CD14-positive monocyte (primary cell): Measurements from ENCODE around the gene FAAP20. TPM values are rescaled to one million over a fixed set of nuclear protein-coding genes. Genes with fewer than 3 reads are reported as not detected.

Experiments used
- DNase-seq, 3 donors: peaks; one replicate each; pipeline ENCODE4 v3.0.0-alpha.2; 2011 to 2022
- H2AFZ ChIP-seq: 2 replicates; pipeline ENCODE4 v1.6.0; 2012; ENCODE audit warnings: mild to moderate bottlenecking, low read depth, low read length, inconsistent platforms; ENCODE audit not compliant: insufficient read depth, poor library complexity, severe bottlenecking
- H3K27ac ChIP-seq, 2 donors: 1 replicate in 1 of 2; 2 replicates in 1 of 2; pipeline ENCODE4 v1.5.1; 2012 to 2013; ENCODE audit warnings: low read length in 2 of 2, control low read depth in 1 of 2, inconsistent platforms in 1 of 2, low read depth in 1 of 2, mild to moderate bottlenecking in 1 of 2
- H3K27me3 ChIP-seq, 2 donors: one replicate each; pipeline versions ENCODE4 v1.6.0 to v1.6.1; 2011 to 2013; ENCODE audit warnings: low read length in 2 of 2; ENCODE audit not compliant: control insufficient read depth in 2 of 2, insufficient read depth in 2 of 2
- H3K36me3 ChIP-seq, 2 donors: replicated peaks in 1 of 2; 1 replicate in 1 of 2; 2 replicates in 1 of 2; pipeline versions ENCODE4 v1.5.1 to v1.6.1; 2012 to 2013; ENCODE audit warnings: low read length in 2 of 2, control low read depth in 1 of 2, inconsistent platforms in 1 of 2, mild to moderate bottlenecking in 1 of 2; ENCODE audit not compliant: insufficient read depth in 2 of 2, control insufficient read depth in 1 of 2
- H3K4me1 ChIP-seq, 2 donors: 1 replicate in 1 of 2; 2 replicates in 1 of 2; pipeline versions ENCODE4 v1.5.1 to v1.6.1; 2012 to 2013; ENCODE audit warnings: low read length in 2 of 2, control low read depth in 1 of 2, inconsistent platforms in 1 of 2, mild to moderate bottlenecking in 1 of 2, moderate library complexity in 1 of 2; ENCODE audit not compliant: insufficient read depth in 2 of 2, control insufficient read depth in 1 of 2
- H3K4me2 ChIP-seq: replicated peaks from 2 replicates; pipeline ENCODE3; 2012; ENCODE audit warnings: low read length, moderate library complexity, mild to moderate bottlenecking; ENCODE audit not compliant: poor library complexity, severe bottlenecking; ENCODE audit errors: extremely low read depth
- H3K4me3 ChIP-seq, 3 experiments: fragments of 200-600 bp in 1 of 3; sonication (generic) in 1 of 3; replicated peaks in 1 of 3; 1 replicate in 2 of 3; 2 replicates in 1 of 3; pipeline ENCODE4 v1.5.1; 2011 to 2013; ENCODE audit warnings: low read length in 3 of 3, mild to moderate bottlenecking in 3 of 3, control low read depth in 2 of 3, low read depth in 2 of 3, inconsistent platforms in 1 of 3, moderate library complexity in 1 of 3
- H3K79me2 ChIP-seq: 2 replicates; pipeline ENCODE4 v1.6.0; 2012; ENCODE audit warnings: mild to moderate bottlenecking, control low read depth, inconsistent platforms, low read length, moderate library complexity; ENCODE audit not compliant: insufficient read depth
- H3K9ac ChIP-seq: 2 replicates; pipeline ENCODE4 v1.6.0; 2017; ENCODE audit warnings: low read length, mild to moderate bottlenecking; ENCODE audit not compliant: insufficient read depth, poor library complexity, severe bottlenecking
- H3K9me3 ChIP-seq, 2 donors: replicated peaks in 1 of 2; 1 replicate in 1 of 2; 2 replicates in 1 of 2; pipeline versions ENCODE4 v1.5.1 to v1.6.1; 2012 to 2013; ENCODE audit warnings: low read length in 2 of 2, control low read depth in 1 of 2; ENCODE audit not compliant: control insufficient read depth in 1 of 2, insufficient read depth in 1 of 2
- H4K20me1 ChIP-seq: 2 replicates; pipeline ENCODE4 v1.6.0; 2012; ENCODE audit warnings: mild to moderate bottlenecking, low read length, control low read depth, moderate library complexity; ENCODE audit not compliant: insufficient read depth
- H3K27ac Mint-ChIP-seq, 7 donors: one replicate each; pipeline ENCODE4 v1.8.0; 2020; ENCODE audit warnings: mild to moderate bottlenecking in 7 of 7, mixed read lengths in 7 of 7, moderate library complexity in 6 of 7, inconsistent platforms in 2 of 7
- H3K27me3 Mint-ChIP-seq, 3 donors: one replicate each; pipeline ENCODE4 v1.8.0; 2021 to 2022; ENCODE audit warnings: low read depth in 3 of 3, mild to moderate bottlenecking in 3 of 3, mixed read lengths in 3 of 3, moderate library complexity in 3 of 3, inconsistent platforms in 1 of 3
- H3K36me3 Mint-ChIP-seq, 2 donors: one replicate each; pipeline ENCODE4 v1.8.0; 2020; ENCODE audit warnings: mixed read lengths in 2 of 2, inconsistent platforms in 1 of 2, mild to moderate bottlenecking in 1 of 2
- H3K4me1 Mint-ChIP-seq: one replicate; pipeline ENCODE4 v1.8.0; 2020; ENCODE audit warnings: mild to moderate bottlenecking, mixed read lengths
- H3K4me3 Mint-ChIP-seq, 2 donors: one replicate each; pipeline ENCODE4 v1.8.0; 2020; ENCODE audit warnings: mild to moderate bottlenecking in 2 of 2, mixed read lengths in 2 of 2, moderate library complexity in 1 of 2
- H3K9me3 Mint-ChIP-seq, 7 donors: one replicate each; pipeline ENCODE4 v1.8.0; 2020 to 2022; ENCODE audit warnings: mixed read lengths in 7 of 7, mild to moderate bottlenecking in 6 of 7, moderate library complexity in 6 of 7, inconsistent platforms in 2 of 7
- CTCF ChIP-seq: fragments of 200-600 bp; IDR thresholded peaks from one replicate; pipeline ENCODE4 v1.8.0; 2022; ENCODE audit warnings: antibody characterized with exemption, mild to moderate bottlenecking
- WGBS: methylation state at CpG from one replicate; pipeline ENCODE4 v1.1.5; 2013; ENCODE audit warnings: missing lambda C conversion rate; ENCODE audit not compliant: insufficient coverage; 5-methylcytosine and 5-hydroxymethylcytosine counted together
- intact Hi-C, 2 donors: fragments of 100-400 bp; cut with micrococcal nuclease; formaldehyde crosslinking; loops; one replicate each; pipeline versions ENCODE4 v1.15.0 to v1.15.1; 2023
- polyA plus RNA-seq, 3 donors: library from polyadenylated mRNA; depleted of rRNA in 1 of 3; unstranded in 2 of 3; stranded (reverse) in 1 of 3; fragments of 300-500 nt in 2 of 3; fragments of >200 nt in 1 of 3; fragmentation: Illumina TruSeq in 2 of 3; gene quantifications; 1 replicate in 2 of 3; 2 replicates in 1 of 3; pipeline ENCODE4 v1.2.3, GENCODE V29; 2012 to 2021

The FAAP20 gene
- polyA plus RNA-seq, 3 donors, result 11.8 to 49.3 (median 35.1) TPM

GRCh38 chr1:2185880-2186855 lies 8.4 kb downstream of the FAAP20 start:
- Mint-ChIP-seq H3K9me3 (peaks cover 0 to 2% (median 0%) of the 10 kb centered on the region in 7 donors), H3K36me3 (peaks cover 2 to 15% of the 10 kb centered on the region in 2 donors), H3K4me3 (no peak overlapping the region), H3K27ac (no peak overlapping the region), H3K27me3 (no peaks in the 10 kb centered on the region), H3K4me1 (peaks cover 13% of the 10 kb centered on the region)
- H3K36me3 ChIP-seq, result no peaks in the 10 kb centered on the region
- WGBS, result 98% methylated on average over 27 of the region's 38 CpGs
- intact Hi-C loops, result no loop called here
- H3K9ac ChIP-seq, result no peak overlapping the region
- H3K27ac ChIP-seq, result no peak overlapping the region
- no peak for TF ChIP-seq CTCF
- peaks cover 20 to 24% of the 10 kb centered on the region in 2 donors for H3K4me1 ChIP-seq
- no peaks in the 10 kb centered on the region for H3K27me3 ChIP-seq
- H3K79me2 ChIP-seq, result peaks cover 12% of the 10 kb centered on the region
- no peaks in the 10 kb centered on the region for H4K20me1 ChIP-seq
- no peak overlapping the region for H3K4me3 ChIP-seq
- DNase-seq, result no peak
- no peak overlapping the region for H2AFZ ChIP-seq
- H3K9me3 ChIP-seq, result no peaks in the 10 kb centered on the region
- no peak overlapping the region for H3K4me2 ChIP-seq

GRCh38 chr1:2184934-2185333 lies 9.6 kb downstream of the FAAP20 start:
- Histone ChIP-seq H3K27ac (no peak overlapping the region), H3K36me3 (no peaks in the 10 kb centered on the region), H3K79me2 (no peaks in the 10 kb centered on the region), H2AFZ (no peak overlapping the region), H4K20me1 (no peaks in the 10 kb centered on the region), H3K9me3 (no peaks in the 10 kb centered on the region), H3K4me3 (no peak overlapping the region), H3K9ac (no peak overlapping the region), H3K4me2 (no peak overlapping the region), H3K27me3 (no peaks in the 10 kb centered on the region), H3K4me1 (peaks cover 10 to 12% of the 10 kb centered on the region in 2 donors)
- DNase-seq, result no peak
- 98% methylated on average over 33 of the region's 33 CpGs for WGBS
- Mint-ChIP-seq H3K9me3 (peaks cover 0 to 2% (median 0%) of the 10 kb centered on the region in 7 donors), H3K27ac (no peak overlapping the region), H3K36me3 (peaks cover 6 to 11% of the 10 kb centered on the region in 2 donors), H3K4me3 (no peak overlapping the region), H3K4me1 (peaks cover 6% of the 10 kb centered on the region), H3K27me3 (peaks cover 0 to 2% (median 0%) of the 10 kb centered on the region in 3 donors)
- intact Hi-C loops, result no loop called here
- TF ChIP-seq CTCF, result no peak
